ENCODE results near the gene CNTNAP3.
"Not testable (repeated sequence)": the region's sequence is repeated elsewhere in the genome, so short reads cannot be mapped to it uniquely, and the experiment has no call there.

Gene CNTNAP3

DNA sequence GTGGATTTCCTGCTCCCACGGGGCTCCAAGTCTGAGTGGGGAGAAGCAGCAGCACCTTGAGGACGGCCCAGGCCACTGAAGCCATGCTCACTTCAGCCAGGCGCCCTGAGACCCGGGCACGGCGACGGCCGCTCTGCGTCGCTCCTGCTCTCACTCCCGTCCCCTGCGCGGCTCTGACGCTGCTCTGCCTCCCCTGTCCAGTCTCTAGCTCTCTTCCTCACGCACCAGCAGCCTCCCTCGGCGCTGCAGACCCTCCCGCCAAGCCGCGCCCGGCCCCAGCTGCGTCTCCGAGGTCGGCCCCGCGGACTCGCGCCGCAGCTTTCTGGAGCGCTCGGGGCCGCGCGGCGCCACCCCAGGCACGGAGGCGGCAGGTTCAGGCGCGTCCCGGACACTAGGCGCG is at the start of gene CNTNAP3:
CNTNAP3 (minus strand) TSS at position 188 of the 400 bp plus-strand sequence; CDS start at position 85, 103 bp downstream.
- not testable (repeated sequence) for DNase-seq (ENCODE audit: low read depth)

DNA sequence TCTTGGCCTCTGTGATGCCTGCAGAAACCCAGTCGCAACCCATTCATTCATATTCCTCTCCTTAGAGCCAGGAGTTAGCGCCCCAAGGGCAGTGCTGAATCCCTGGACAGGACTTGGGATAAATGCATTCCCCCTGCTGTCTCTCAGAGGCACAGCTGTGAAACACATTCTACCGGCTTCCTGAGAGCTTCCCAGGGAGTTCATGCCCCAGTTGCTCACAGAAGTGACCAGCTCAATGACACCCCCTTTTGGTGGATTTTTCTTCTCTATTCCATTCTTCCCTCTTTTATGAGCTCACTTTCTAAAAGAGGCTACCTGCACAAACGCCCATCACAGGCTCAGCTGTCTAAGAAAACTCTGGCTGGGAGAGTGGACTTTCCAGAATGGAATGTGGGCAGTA is 8.0 kb downstream of the CNTNAP3 start:
- DNase-seq (ENCODE audit: low read depth), result not testable (repeated sequence)

DNA sequence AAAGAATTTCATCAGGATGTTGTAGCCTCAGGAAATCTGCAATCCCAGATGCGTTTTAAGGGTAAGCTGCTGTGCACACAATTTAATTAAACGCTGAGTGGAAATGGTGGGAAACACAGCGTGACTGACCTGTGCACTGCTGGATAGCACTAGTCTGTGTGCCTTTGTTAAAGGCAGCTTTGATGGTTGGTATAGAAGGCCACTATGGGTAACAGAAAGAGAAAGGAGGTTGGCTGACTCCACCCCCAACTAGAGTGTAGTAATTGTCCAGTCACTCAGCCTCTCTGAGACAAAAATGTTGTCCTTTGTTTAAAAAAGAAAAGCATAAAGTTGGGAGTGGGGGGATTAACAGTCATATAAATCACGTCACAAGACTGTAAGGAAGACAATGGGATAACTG is 45.5 kb downstream of the CNTNAP3 start:
- not testable (repeated sequence) for DNase-seq (ENCODE audit: low read depth)

DNA sequence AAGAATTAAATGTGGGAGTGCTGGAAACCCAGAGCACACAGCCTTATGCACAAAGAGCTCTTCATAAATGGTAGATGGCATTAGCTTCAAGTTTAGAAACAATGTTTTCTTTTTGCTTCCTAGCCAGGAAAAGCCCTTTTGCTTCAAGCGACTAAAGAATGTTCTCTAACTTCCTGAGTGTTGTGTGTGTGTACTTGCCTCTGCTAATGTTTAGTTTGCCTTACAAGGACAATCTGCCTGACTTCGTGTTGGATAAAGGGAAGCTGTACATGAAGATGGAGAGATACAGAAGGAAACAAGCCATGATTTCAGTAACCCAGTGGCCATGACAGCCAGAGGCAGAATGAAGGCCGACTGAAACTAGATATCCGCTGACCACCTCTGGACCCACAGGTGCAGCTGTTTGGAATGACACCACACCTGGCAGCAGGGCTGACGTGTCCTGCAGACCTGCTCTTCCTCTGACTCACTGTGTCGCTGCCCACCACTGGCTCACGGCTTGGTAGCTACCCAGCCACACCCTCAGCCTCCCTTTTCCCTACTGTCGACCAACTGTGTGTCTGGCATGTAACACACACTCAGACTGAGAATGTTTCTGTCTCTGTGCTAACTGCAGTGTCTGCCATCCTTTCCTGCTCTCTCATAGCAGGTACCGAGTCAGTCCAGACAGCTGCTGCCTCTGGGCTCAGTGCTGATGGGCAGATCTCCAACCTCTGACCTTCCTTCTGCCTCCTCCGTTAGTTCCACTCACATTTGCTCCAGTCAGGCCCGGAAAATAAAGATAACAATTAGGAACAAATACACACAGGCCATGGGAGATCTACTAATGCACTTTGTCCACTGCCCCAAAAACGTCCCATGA is 55.6 kb downstream of the CNTNAP3 start:
- DNase-seq (ENCODE audit: low read depth), result not testable (repeated sequence)

DNA sequence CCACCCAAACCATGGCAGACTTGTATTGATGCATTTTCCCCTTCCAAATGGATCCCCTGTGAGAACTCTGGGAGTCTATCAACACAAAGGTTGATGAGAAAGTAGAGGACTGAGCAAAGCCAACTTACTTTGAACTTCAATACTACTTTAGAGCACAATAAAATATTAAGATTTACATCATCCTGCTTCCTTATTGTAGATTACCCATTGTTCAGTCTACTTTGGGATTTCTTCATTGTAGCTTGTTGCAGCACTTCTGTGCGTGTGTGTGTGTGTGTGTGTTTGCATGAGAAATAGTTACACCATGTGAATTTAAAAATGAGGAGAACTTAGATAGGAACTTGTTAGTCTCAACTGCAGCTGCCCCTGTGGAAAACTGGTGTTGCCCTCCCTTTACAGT is 72.0 kb downstream of the CNTNAP3 start:
- DNase-seq (ENCODE audit: low read depth), result not testable (repeated sequence)

DNA sequence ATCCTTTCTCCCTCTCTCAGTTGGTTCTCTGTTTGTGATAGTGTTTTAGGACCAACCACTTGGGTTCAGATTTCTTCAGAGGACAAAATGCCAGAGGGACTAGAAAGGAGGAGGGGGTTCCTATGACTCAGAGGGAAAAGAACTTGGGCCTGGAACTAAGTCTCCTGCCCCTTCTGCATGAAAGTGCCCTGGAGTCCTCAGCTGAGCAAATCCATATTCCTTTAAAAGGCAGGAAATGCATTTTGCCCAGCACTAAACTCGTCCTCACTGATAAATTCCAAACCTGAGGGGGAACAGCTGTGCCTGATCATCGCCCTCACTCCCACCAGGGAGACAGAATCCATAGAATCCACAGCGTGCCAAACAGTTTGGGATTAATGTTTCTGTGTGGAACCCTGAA is 78.2 kb downstream of the CNTNAP3 start:
- not testable (repeated sequence) for DNase-seq (ENCODE audit: low read depth)

DNA sequence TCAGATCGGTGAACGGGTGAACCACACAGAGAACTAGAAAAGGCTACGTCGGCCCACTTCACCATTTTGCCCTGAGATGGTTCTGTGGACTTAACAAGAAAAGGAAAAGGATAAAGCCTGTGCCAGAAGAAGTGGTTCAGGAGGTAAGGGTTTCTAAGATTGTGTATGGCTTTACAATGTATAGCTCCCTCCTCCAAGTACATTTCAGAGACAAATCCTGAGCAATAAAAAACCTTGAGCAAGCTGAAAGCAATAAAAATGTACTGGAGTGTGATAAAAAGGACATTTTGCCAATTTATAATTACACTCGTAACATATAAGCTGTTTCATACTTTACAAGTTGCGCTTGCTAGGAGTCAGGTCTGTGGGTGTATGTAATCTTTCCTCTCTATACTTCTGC is 81.3 kb downstream of the CNTNAP3 start:
- not testable (repeated sequence) for DNase-seq (ENCODE audit: low read depth)

DNA sequence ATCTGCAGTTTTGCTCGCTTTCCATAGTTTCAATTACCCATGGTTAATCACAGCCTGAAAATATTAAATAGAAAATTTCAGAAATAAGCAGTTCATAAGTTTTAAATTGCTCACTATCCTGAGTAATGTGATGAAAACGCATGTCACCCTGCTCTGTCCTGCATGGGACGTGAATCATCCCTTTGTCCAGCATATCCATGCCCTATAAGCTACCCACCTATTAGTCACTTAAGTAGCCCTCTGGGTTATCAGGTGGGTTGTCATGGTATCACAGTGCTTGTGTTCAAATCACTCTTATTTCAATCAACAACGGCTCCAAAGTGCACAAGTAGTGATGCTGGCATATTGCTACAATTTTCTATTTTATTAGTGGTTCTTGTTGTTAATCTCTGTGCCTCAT is 82.1 kb downstream of the CNTNAP3 start:
- DNase-seq (ENCODE audit: low read depth), result not testable (repeated sequence)

DNA sequence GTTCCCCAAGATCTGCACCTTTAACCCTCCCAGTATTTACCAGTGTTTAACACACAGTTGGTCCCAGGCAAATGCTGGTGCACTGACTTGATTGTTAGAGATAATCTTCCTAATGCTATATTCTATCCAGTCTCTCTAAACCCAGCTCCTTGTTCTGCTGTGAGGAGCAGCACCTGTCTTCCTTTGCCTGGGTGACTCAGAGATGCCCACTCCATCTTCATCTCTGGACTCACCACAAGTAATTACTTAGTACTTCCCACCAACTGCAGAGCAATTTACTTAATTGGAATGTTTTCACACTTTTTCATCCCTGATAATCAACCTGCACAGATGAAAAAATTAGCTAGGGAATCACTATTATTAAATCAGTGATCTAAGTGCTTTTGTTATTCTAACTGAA is 87.6 kb downstream of the CNTNAP3 start:
- not testable (repeated sequence) for DNase-seq (ENCODE audit: low read depth)

DNA sequence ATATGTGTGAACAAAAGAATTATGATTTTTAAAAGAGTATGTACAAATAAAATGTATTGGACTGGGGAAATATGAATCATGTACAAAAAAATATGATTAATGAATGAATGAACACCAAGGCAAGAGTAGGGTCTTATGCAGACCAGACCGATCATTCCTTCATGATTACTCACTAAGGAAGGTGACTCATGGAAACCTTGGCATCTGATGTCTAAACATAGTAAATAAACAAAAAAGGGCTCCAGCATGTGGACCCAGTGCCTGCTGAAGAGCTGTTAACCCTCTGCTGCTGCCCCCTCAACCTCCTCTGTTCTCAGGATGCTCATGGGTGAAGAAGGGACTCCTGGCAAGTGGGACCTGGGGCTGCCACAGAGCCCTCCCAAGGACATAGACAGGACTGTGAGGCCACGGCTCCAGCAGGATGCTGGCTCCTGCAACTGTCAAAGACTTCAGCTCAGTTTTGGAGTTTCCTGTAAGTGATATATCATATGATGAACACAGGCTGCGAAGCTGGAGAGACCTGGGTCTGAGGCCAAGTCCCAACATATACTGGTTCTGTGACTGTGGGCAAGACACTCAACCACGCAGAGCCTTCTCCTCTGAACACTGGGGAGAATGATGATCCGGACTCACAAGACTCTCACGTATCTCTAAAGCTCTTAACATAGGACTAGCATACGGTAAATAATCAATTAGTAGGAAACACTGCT is 89.8 kb downstream of the CNTNAP3 start:
- DNase-seq (ENCODE audit: low read depth), result not testable (repeated sequence)

DNA sequence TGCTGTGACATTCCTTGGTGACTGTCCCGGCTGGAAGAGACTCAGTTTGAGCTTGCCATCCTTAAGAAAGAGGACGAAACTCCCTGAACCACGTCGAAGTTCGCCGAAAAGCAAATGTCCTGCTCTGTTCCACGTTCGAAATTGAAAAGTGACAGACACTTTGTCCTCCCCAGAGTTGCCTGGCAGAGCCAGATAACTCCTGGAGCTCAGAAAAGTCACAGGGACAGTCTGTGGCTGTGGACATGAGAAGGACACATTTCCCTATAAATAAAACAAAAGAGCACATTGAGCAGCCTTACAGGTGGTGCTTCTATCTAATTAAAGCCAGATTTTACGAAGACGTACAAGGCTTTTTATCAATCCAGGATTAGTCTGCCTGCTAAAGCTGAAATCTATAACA is 116.6 kb downstream of the CNTNAP3 start:
- not testable (repeated sequence) for DNase-seq (ENCODE audit: low read depth)

DNA sequence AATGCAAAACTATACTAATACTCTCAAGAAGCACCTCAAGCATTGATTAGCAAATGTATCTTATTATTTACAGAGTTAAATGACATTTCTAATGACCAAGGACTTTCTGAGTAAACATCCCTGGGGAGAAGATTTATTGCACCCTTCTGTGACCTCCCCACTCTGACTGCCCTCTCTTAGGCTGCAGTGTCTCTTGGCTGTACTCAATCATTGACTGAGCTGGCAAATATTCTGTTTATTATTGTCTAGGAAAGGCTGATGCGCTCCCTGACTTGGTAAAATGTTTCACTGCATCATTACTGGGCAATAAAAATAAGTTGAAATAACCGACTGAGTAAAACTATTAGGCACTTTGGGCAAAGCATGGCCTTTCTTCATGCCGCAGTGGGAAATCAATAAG is 130.3 kb downstream of the CNTNAP3 start:
- DNase-seq (ENCODE audit: low read depth), result not testable (repeated sequence)

DNA sequence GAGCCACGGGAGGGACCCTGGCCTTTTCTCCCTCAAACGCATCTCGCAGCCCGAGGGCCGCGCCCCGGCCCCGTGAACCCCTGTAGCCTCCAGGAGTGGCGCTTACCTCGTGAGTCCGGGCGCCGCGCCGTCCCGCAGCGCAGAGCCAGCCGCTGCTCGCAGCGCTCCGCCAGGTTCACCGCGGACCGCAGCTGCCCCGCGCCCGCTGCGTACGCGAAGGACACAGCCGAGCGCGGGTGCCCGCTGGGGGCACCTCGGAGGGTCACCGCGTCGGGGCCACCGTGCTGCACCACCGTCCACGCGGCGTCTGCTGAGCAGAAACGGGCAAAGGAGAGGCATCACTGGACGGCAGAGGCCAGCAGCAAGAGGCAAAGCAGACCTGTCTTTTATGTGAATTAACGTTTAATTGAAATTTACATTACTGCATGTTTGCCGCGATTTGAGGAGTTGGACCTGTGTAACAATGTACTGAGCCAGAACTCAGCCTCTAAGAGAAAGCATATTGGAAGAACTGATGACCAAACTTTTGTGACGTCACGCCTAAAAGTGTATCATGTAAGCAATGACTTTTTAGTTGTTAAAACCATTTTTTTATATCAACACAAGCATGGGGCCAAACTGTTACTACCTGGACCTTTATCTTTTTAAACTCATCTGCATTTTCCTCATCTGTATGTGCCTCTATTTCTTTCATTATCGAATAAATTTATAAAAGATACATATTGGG is 155.0 kb downstream of the CNTNAP3 start:
- DNase-seq (ENCODE audit: low read depth), result not testable (repeated sequence)

DNA sequence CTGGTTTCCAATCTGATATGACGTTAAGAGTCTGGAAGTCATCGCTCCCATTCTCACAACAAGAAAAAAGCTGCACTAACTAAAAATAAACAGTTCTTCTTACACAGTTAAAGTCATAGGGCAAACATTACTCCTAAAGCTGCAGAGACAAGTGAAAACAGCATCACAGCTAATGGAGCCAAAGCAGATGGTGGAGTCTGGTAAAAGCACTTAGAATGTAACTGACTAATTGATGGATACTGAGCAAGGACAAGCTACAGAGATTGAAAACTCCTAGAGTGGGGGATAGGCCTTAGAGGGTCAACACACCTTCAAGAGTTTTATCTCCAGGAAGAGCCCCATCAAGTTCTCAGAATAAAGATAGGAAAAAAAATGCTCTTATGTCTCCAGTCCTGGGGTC is 166.6 kb downstream of the CNTNAP3 start:
- DNase-seq (ENCODE audit: low read depth), result not testable (repeated sequence)

DNA sequence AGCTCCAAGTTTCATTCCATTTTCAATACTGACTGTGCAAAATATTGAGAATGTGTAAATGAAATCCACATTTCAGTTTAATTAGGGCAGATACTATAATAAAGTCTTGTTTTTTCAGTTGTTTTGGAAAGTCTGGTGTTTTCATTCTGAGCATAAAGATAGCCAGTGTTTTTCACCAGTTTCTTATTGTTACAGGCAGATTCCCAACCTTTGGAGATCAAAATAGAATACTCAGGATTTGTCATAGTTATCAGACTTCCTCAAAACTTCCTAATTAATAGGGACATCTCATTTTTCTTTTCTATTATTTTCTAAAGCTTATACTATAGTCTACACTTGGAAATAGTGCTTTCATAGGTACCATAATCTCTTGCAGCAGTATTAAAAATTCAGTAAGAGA is 176.2 kb downstream of the CNTNAP3 start:
- not testable (repeated sequence) for DNase-seq (ENCODE audit: low read depth)

DNA sequence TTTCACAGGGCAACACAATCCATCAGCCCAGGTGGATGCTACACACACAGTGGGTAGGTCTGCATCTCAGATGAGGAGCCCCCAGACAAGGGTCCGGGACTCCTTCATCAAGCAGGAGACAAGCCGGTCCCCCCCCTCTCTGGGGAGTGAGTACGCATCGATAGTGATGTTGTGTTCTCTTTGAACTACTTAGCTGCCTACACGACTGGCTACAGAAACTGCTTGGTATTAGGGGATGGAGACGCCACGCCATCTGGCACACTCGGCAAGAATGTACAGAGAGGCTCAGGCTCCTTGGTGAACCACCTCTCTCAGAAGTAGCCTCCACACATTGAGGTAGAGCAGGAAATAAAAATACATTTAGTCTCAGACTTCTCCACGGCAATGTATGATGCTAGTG is 179.8 kb downstream of the CNTNAP3 start:
- DNase-seq (ENCODE audit: low read depth), result no peak

DNA sequence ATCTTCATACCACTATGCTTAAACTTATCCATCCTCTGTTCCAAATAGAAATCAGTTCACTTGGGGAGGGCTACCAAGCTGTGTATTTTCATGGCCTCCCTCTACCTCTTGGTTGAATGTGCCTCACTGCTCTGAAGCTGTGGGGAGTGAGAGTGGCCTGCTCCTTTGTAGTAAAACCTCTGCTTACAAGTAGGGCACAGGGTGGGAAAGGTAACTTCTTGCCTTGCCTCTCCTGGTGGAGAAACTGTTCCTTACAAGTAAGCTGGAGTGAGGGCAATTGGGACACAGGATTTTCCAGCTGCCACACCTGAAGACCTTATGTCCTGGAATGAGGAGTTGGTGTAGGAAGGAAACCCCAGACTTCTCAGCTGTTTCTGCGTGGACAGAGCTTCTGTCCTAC is 190.8 kb downstream of the CNTNAP3 start:
- DNase-seq (ENCODE audit: low read depth), result not testable (repeated sequence)

DNA sequence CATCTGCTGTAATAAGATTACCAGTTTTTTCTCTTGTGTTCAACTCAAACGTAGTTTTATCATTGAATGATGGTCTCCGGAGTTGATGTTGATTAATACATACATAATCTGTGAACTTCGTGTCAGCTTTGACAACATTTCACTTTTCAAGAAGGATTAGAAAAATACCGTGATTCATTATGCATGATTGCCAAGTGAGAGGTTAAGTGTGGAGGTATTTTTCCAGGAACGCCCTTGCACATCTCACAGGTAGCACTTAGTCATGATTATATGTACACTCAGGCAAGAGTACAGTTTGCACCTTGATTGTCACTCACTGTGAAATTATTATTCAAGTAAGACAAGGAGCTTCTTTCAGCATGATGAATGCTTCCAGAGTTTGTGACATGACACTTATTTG is 202.7 kb downstream of the CNTNAP3 start:
- not testable (repeated sequence) for DNase-seq (ENCODE audit: low read depth)

DNA sequence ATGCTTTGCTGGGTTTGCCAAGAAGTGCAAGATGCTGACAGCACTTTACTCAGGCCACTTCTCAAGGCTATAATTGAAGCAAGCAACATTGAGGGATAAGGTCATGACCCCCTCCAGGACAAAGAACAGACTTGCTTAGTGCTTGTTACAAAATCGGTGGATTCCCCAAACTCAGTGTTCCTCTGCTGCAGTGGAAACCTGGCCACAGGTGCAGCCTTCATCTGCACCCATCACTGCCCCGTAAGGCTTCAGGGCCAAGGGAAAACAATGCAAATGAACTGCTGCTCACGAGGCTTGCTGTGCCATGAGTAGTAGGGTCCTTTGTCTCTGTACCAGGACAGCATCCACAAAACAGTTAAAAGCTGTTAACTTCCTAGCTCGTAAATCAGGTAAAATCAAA is 205.4 kb downstream of the CNTNAP3 start:
- not testable (repeated sequence) for DNase-seq (ENCODE audit: low read depth)

DNA sequence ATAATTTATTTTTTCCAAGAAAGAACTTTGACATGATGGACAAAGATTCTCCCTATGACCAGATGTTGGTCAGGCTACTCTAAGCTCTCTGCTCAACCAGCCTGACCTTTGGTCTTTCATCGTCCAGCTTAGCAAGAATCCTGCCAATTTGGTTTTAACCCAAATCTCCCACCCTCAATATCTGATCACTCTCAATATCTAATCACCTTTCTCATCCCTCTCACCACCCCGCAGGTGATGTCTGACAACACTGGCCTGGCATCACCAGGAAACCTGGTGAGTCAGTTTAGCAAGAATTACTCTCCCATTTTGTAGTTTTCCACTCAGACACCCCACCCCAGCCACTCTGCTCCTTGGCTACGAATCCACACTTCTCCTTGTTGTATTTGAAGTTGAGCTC is 207.9 kb downstream of the CNTNAP3 start:
- DNase-seq (ENCODE audit: low read depth), result not testable (repeated sequence)

DNA sequence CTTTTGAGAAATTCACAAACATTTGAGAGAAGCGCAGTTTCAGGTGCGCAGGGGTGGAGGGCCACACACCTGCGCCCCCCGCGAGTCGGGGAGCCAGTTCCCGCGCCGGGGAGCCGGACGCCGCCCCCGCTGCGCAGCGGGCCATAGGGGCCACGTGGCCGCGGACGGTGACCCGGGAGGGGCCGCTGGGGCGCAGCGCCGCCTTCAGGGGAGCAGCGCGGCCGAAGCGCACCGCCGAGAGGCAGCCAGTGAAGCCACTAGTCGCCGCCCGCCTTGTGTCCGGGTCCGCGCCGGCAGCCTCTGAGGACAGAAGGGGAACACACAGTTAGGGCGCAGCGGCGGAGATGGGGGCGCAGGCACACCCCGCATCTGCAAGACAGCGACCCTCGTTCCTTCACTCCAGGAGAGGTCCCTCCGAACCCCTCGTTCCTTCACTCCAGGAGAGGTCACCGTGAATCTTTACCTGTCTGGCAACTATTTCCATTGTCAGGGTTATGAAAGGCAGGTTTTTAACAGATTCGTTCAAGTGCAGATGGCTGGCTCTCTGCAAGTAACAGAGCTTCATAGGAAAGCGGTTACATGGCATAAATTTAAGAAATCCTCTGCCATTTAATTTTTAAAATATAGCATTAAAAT is 209.2 kb downstream of the CNTNAP3 start:
- DNase-seq (ENCODE audit: low read depth), result not testable (repeated sequence)

DNA sequence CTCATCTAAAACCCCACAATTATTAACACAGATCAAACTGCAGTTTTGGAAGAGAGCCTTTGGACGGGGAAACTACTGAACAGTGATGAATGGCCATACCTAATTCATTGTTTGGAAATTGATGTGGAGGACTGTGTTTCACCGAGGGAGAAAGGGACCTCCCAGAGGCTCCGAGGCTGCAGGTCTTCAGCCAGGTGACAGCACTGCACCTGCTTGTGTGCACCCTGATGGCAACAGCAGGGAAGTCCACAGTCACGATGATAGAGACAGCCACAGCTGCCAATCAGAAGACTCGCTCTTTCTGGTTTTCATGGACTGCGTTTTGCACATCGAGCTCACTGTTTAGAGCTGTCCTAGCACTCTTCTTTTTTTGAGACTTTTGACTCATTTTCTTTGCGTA is 214.4 kb downstream of the CNTNAP3 start:
- DNase-seq (ENCODE audit: low read depth), result not testable (repeated sequence)

All from HS-5 (cell line).